Neural cell (in vitro differentiated cells): ENCODE results near the gene SMCR8.

ENCODE experiments used
- CTCF ChIP-seq: fragments of 450-650 bp; IDR thresholded peaks from 2 replicates; pipeline ENCODE4 v1.5.1; 2014; ENCODE audit warnings: antibody characterized with exemption, mild to moderate bottlenecking, moderate library complexity; ENCODE audit not compliant: poor library complexity, severe bottlenecking
- MXI1 ChIP-seq: fragments of 450-650 bp; conservative IDR thresholded peaks from 2 replicates; pipeline ENCODE4 v1.6.1; 2014; ENCODE audit warnings: antibody characterized with exemption, mild to moderate bottlenecking; ENCODE audit not compliant: poor library complexity, severe bottlenecking
- POLR2AphosphoS5 ChIP-seq: IDR thresholded peaks from 2 replicates; pipeline ENCODE4 v1.6.1; 2012
- RAD21 ChIP-seq: fragments of 450-650 bp; conservative IDR thresholded peaks from 2 replicates; pipeline ENCODE4 v1.6.1; 2014; ENCODE audit warnings: antibody characterized with exemption, mild to moderate bottlenecking, moderate library complexity

GRCh38 chr17:18326039-18326438, 10.9 kb downstream of the SMCR8 start:
- TF ChIP-seq CTCF: no peak
- no peak for TF ChIP-seq RAD21
- no peak for TF ChIP-seq POLR2AphosphoS5
- TF ChIP-seq MXI1: no peak
